ENCODE results near the gene COL4A4. TPM values are rescaled to one million over a fixed set of nuclear protein-coding genes. Genes with fewer than 3 reads are reported as not detected.
A peak's percentile ranks its signal among the peaks of the same experiment; 100 is the strongest.

COL4A4 gene
- total and polyA plus RNA-seq, 2 experiments from 2014 or later = 1.3 to 3.1 TPM

DNA sequence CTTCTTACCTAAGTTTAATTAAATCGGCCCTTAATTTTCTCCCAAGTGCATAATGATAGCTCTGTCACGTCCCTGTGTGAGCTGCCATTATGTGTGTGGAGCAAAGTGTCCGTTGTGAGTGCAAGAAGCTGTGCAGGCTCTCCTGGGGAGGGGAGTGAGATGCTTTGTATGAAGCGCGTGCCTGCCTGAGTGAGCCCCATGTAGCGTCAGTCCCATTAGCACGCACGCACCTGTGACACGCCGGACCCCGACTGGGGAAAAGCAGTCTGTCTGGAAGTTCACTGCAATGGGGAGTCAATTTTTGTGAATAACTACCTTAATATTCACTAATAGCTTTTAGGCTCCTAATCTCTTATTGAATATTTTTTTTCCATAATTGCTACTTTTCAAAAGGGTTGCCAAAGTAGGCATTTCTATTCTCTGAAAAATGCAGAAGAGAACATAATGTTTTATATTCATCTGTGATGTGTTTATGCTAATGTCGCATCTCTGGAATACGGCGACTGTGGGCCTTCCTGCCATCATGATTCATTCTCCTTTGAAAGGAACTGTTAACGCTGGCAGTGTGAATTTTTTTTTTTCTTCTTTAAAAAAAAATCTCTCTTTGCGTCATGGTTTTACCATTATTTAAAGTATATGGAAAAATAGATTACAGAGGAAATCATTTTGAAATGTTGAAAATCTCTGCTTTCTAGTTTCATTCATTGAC is 157.7 kb downstream of the COL4A4 start (continued):
- TF ChIP-seq, protein P1, sequence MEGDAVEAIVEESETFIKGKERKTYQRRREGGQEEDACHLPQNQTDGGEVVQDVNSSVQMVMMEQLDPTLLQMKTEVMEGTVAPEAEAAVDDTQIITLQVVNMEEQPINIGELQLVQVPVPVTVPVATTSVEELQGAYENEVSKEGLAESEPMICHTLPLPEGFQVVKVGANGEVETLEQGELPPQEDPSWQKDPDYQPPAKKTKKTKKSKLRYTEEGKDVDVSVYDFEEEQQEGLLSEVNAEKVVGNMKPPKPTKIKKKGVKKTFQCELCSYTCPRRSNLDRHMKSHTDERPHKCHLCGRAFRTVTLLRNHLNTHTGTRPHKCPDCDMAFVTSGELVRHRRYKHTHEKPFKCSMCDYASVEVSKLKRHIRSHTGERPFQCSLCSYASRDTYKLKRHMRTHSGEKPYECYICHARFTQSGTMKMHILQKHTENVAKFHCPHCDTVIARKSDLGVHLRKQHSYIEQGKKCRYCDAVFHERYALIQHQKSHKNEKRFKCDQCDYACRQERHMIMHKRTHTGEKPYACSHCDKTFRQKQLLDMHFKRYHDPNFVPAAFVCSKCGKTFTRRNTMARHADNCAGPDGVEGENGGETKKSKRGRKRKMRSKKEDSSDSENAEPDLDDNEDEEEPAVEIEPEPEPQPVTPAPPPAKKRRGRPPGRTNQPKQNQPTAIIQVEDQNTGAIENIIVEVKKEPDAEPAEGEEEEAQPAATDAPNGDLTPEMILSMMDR (conservative IDR thresholded peaks at IDR 0.05; ENCODE audit: low read depth in 2 of 2) = no peak
- TF ChIP-seq ZNF114 (CRISPR knock-in tag; IDR thresholded peaks at IDR 0.05) = no peak
- TF ChIP-seq POLR2AphosphoS5 (IDR thresholded peaks at IDR 0.05; ENCODE audit: low read depth) = no peak
- TF ChIP-seq, protein P2, sequence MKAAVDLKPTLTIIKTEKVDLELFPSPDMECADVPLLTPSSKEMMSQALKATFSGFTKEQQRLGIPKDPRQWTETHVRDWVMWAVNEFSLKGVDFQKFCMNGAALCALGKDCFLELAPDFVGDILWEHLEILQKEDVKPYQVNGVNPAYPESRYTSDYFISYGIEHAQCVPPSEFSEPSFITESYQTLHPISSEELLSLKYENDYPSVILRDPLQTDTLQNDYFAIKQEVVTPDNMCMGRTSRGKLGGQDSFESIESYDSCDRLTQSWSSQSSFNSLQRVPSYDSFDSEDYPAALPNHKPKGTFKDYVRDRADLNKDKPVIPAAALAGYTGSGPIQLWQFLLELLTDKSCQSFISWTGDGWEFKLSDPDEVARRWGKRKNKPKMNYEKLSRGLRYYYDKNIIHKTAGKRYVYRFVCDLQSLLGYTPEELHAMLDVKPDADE (IDR thresholded peaks at IDR 0.05) = no peak
- no peak for TF ChIP-seq NANOG (IDR thresholded peaks at IDR 0.05; ENCODE audit: borderline replicate concordance)
- TF ChIP-seq, protein P3, sequence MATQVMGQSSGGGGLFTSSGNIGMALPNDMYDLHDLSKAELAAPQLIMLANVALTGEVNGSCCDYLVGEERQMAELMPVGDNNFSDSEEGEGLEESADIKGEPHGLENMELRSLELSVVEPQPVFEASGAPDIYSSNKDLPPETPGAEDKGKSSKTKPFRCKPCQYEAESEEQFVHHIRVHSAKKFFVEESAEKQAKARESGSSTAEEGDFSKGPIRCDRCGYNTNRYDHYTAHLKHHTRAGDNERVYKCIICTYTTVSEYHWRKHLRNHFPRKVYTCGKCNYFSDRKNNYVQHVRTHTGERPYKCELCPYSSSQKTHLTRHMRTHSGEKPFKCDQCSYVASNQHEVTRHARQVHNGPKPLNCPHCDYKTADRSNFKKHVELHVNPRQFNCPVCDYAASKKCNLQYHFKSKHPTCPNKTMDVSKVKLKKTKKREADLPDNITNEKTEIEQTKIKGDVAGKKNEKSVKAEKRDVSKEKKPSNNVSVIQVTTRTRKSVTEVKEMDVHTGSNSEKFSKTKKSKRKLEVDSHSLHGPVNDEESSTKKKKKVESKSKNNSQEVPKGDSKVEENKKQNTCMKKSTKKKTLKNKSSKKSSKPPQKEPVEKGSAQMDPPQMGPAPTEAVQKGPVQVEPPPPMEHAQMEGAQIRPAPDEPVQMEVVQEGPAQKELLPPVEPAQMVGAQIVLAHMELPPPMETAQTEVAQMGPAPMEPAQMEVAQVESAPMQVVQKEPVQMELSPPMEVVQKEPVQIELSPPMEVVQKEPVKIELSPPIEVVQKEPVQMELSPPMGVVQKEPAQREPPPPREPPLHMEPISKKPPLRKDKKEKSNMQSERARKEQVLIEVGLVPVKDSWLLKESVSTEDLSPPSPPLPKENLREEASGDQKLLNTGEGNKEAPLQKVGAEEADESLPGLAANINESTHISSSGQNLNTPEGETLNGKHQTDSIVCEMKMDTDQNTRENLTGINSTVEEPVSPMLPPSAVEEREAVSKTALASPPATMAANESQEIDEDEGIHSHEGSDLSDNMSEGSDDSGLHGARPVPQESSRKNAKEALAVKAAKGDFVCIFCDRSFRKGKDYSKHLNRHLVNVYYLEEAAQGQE (IDR thresholded peaks at IDR 0.05; ENCODE audit: unreplicated experiment) = no peak

- Mint-ChIP-seq H3K27ac (peak overlapping the region; percentile 63), H3K36me3 (ENCODE audit: low read depth) (peaks cover 13% of the 10 kb centered on the region; the same call in 2 of the 3 replicates), H3K4me3 (no peak overlapping the region), H3K4me1 (no peaks in the 10 kb centered on the region; the same call in 2 of the 3 replicates), H3K27me3 (ENCODE audit: insufficient read depth, low read depth, poor library complexity) (peaks cover 2% of the 10 kb centered on the region), H3K9me3 (peaks cover 5% of the 10 kb centered on the region)
- Histone ChIP-seq H3K4me1 (ENCODE audit: insufficient read depth) (no peaks in the 10 kb centered on the region), H3K36me3 (ENCODE audit: insufficient read depth) (no peaks in the 10 kb centered on the region), H3K79me2 (replicated peaks; ENCODE audit: insufficient read depth) (no peaks in the 10 kb centered on the region), H3F3A (replicated peaks; ENCODE audit: low read depth) (no peaks in the 10 kb centered on the region), H2AFZ (no peak overlapping the region), H3K27me3 (ENCODE audit: insufficient read depth) (no peaks in the 10 kb centered on the region), H3K4me3 (no peak overlapping the region), H3K27ac (ENCODE audit: low read depth) (no peak overlapping the region), H3K4me2 (no peak overlapping the region), H3K9me2 (ENCODE audit: insufficient read depth) (peaks cover 3% of the 10 kb centered on the region; the same call in 1 of the 2 replicates), H4K20me1 (replicated peaks; ENCODE audit: insufficient read depth) (no peaks in the 10 kb centered on the region)
- ATAC-seq = no peak
- DNase-seq (ENCODE audit: low spot score) = no peak
- TF ChIP-seq ZNF114 (CRISPR knock-in tag; IDR thresholded peaks at IDR 0.05) = no peak
- TF ChIP-seq CREB1 (CRISPR knock-in tag; IDR thresholded peaks at IDR 0.05; ENCODE audit: low read depth) = no peak
- TF ChIP-seq, protein P3 (IDR thresholded peaks at IDR 0.05; ENCODE audit: unreplicated experiment) = no peak
- TF ChIP-seq, protein P2 (IDR thresholded peaks at IDR 0.05) = no peak
- no peak for TF ChIP-seq EZH2phosphoT487 (IDR thresholded peaks at IDR 0.05; ENCODE audit: unreplicated experiment)
- TF ChIP-seq ZNF331 (CRISPR knock-in tag; IDR thresholded peaks at IDR 0.05; ENCODE audit: low read depth) = no peak
- TF ChIP-seq NANOG (IDR thresholded peaks at IDR 0.05; ENCODE audit: borderline replicate concordance) = no peak
- TF ChIP-seq JUNB (IDR thresholded peaks at IDR 0.05; ENCODE audit: unreplicated experiment) = no peak
- TF ChIP-seq STAT1 (IDR thresholded peaks at IDR 0.05; ENCODE audit: unreplicated experiment) = no peak
Measured at GRCh38 chr2:227004482-227004881, 159.5 kb downstream of the COL4A4 start.
